D721Med (cell line): ENCODE results near the gene GRM2.
"Not testable (repeated sequence)": the region's sequence is repeated elsewhere in the genome, so short reads cannot be mapped to it uniquely, and the experiment has no call there.

Experiments used
- DNase-seq: peaks from one replicate; pipeline ENCODE4 v3.0.0; 2011; ENCODE audit warnings: low spot score; ENCODE audit not compliant: insufficient read length
- FAIRE-seq: peaks from 2 replicates; lab custom pipeline; 2011; peaks lifted over from hg19 to GRCh38; lab: Jason Lieb, UNC
- TF ChIP-seq, protein P1 (sequence below): IDR thresholded peaks from 2 replicates; pipeline ENCODE4 v1.5.1; 2012; ENCODE audit warnings: mild to moderate bottlenecking, control low read depth; ENCODE audit not compliant: insufficient read depth; ENCODE audit errors: missing control alignments

Gene GRM2

GRCh38 chr3:51735950-51736349 lies 29.1 kb downstream of the GRM2 start:
- TF ChIP-seq, protein P1, sequence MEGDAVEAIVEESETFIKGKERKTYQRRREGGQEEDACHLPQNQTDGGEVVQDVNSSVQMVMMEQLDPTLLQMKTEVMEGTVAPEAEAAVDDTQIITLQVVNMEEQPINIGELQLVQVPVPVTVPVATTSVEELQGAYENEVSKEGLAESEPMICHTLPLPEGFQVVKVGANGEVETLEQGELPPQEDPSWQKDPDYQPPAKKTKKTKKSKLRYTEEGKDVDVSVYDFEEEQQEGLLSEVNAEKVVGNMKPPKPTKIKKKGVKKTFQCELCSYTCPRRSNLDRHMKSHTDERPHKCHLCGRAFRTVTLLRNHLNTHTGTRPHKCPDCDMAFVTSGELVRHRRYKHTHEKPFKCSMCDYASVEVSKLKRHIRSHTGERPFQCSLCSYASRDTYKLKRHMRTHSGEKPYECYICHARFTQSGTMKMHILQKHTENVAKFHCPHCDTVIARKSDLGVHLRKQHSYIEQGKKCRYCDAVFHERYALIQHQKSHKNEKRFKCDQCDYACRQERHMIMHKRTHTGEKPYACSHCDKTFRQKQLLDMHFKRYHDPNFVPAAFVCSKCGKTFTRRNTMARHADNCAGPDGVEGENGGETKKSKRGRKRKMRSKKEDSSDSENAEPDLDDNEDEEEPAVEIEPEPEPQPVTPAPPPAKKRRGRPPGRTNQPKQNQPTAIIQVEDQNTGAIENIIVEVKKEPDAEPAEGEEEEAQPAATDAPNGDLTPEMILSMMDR: no peak
- no peak for FAIRE-seq
- DNase-seq: no peak

DNA sequence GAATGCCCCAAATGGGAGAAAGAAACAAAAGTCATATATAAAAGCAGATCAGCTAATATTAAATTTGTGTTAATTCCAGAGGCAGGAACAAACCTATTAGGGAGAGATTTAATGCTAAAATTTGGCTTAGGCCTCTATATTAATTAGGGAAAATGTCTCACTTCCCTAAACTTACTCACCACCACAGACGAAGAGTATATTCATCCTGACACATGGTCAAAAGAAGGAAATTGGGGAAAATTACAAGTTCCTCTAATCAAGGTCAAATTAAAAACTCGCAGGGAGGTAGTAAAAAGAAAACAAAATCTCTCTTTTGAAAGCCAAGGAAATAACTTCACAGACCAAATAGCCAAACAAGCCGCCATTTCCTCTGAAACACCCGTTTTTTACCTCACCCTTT lies 32.2 kb downstream of the GRM2 start:
- DNase-seq (no peak), FAIRE-seq (no peak)
- TF ChIP-seq, protein P1: no peak

DNA sequence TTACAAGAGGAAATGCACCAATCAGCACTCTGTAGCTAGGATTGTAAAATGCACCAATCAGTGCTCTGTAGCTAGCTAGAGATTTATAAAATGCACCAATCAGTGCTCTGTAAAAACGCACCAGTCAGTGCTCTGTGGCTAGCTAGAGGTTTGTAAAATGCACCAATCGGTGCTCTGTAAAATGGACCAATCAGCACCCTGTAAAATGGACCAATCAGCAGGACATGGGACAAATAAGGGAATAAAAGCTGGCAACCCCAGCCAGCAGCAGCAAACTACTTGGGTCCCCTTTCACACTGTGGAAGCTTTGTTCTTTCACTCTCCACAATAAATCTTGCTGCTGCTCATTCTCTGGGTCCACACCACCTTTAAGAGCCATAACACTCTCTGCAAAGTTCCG lies 35.5 kb downstream of the GRM2 start:
- not testable (repeated sequence) for DNase-seq, FAIRE-seq

DNA sequence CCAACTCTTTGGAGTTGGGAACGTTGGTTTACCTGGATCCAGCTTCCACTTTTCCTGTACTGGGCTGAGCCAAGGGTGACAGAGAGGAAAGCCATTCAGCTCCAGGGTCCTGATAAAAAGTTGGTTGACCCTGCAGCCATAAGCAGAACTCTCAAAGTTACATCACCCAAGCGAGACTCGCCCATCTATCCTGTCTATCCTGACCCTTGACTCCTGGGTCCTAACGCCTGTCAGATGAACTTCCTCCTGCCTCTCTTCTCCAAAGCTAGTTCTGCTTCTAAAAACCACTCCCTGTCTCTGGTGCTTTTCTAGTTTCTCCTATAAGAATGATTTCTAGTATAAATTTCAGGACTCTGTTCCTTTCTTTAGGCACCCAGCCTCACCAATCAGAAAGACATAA lies 36.1 kb downstream of the GRM2 start:
- not testable (repeated sequence) for DNase-seq, FAIRE-seq

- TF ChIP-seq, protein P1: no peak
- no peak for DNase-seq
- no peak for FAIRE-seq
Measured at GRCh38 chr3:51747840-51748239, 41.0 kb downstream of the GRM2 start.

DNA sequence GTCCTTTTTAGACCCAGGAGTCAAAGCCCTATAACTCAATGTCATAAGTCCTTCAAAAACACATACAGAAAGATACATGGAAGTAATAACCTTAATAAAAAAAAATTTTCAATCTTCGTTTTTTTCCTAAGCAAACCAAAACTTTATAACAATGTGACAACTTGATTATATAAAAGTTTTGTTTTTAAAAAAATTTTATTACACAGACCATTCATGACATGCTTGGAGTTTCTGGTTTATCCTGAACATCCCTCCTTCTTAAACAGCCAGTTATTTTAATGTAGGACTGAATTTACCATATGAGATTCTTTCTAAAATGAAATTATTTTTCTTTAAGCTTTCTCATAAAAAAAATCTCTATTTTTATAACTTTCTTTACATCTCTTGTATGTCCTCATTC lies 41.5 kb downstream of the GRM2 start:
- TF ChIP-seq, protein P1: no peak
- no peak for FAIRE-seq
- DNase-seq: no peak

- DNase-seq: no peak
- TF ChIP-seq, protein P1: no peak
- no peak for FAIRE-seq
Measured at GRCh38 chr3:51750878-51751277, 44.0 kb downstream of the GRM2 start.

DNA sequence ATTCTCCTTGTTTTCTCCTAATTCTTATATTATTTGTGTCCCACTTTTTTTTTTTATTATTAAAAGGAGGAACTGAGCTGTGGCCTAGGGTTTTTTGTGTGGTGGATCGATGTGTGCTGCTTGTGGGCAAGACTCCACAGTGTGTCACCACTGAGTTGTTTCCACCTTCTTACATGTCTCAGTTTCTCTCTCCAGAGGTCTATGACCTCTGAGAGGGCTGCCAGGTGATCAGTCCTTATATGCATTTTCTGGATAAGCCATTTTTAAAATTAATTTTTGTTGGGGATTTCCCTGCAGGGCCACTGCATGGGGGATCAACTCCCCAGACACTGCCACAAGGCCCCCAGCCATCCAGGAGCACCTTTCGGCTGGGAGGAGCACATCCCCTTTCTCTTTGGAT lies 44.4 kb downstream of the GRM2 start:
- FAIRE-seq: no peak
- TF ChIP-seq, protein P1: no peak
- no peak for DNase-seq

DNA sequence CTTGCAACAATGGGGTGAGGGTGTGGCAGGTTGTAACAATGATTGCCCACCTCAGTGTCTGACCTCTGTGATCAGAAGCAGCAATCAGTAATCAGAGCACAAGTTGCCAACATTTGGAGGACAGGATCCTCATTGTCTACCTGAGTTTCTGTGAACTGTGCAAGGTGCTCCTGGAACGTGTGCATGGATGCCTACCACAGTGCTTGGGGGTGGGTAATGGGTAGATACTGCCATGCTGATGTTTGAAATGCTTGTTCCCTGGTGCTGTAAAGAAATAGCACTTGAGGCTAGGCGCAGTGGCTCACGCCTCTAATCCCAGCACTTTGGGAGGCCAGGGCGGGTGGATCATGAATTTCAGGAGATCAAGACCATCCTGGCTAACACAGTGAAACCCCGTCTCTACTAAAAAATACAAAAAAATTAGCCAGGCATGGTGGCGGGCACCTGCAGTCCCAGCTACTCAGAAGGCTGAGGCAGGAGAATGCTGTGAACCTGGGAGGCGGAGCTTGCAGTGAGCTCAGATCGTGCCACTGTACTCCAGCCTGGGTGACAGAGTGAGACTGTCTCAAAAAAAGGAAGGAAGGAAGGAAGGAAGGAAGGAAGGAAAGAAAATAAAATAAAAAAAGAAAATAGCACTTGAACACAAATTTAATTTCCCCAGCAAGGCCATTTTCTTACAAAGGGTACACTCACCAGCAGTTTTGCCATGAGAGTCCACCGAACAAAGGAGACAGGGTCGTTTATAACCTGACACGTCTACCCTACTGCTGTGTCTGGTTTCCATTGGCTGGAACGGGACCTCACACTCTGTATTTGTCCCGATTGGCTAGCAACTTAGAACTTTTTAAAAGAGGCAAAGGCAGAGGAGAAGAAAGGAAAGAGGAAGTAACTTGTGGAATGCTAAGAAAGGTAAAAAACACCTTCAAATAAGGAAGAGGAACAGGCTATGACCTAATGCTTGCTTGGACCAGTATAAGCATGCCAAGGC lies 47.2 kb downstream of the GRM2 start:
- not testable (repeated sequence) for FAIRE-seq, DNase-seq
